H7 (cell line): ENCODE results near the gene ARHGEF38. TPM values are rescaled to one million over a fixed set of nuclear protein-coding genes. Genes with fewer than 3 reads are reported as not detected.

Experiments used
- DNase-seq: peaks from one replicate; pipeline ENCODE4 v3.0.0; 2012
- H3K27me3 ChIP-seq: 2 replicates; pipeline ENCODE4 v1.6.0; 2011; ENCODE audit warnings: mild to moderate bottlenecking, low read length; ENCODE audit not compliant: control insufficient read depth, insufficient read depth
- H3K36me3 ChIP-seq: replicated peaks from 2 replicates; pipeline ENCODE4 v1.5.1; 2011; ENCODE audit warnings: low read length; ENCODE audit not compliant: control insufficient read depth, insufficient read depth
- H3K4me3 ChIP-seq: 2 replicates; pipeline ENCODE4 v1.5.1; 2011; ENCODE audit warnings: low read depth, mild to moderate bottlenecking, control low read depth, low read length, moderate library complexity; ENCODE audit not compliant: insufficient read depth
- total RNA-seq: library from RNA; depleted of rRNA; stranded (reverse); fragments of >200 nt; shearing (Covaris generic); gene quantifications from 2 replicates; pipeline ENCODE4 v1.2.3, GENCODE V29; 2014

ARHGEF38 gene
- total RNA-seq, 1 experiment from 2014 or later, result not detected

DNA sequence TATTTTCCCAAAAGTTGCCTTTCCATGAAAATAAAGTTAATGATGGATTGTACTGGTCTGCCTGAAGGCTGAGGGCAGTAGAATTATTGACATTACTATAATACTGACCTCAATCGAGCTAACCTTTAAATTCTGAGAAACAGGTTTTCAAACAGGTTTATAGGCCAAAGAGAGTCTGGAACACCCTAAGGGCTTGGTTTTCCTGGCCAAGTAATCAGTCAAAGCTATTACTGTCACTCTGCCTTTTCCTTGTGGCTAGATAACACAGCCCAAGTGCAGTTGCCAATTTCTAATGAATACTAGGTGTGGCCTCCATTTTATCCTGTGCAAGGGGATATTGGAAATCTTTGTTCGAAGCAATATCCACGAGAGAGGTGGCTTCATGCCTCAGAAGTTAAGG lies 80.8 kb downstream of the ARHGEF38 start:
- no peak for DNase-seq
- H3K36me3 ChIP-seq, result no peaks in the 10 kb centered on the region
- H3K27me3 ChIP-seq, result no peaks in the 10 kb centered on the region
- H3K4me3 ChIP-seq, result no peak overlapping the region

- H3K36me3 ChIP-seq, result no peaks in the 10 kb centered on the region
- no peaks in the 10 kb centered on the region for H3K27me3 ChIP-seq
- DNase-seq, result no peak
- H3K4me3 ChIP-seq, result no peak overlapping the region
Observed at GRCh38 chr4:105634402-105635080, 82.1 kb downstream of the ARHGEF38 start.

GRCh38 chr4:105637408-105638176 lies 85.2 kb downstream of the ARHGEF38 start:
- no peaks in the 10 kb centered on the region for H3K36me3 ChIP-seq
- no peaks in the 10 kb centered on the region for H3K27me3 ChIP-seq
- DNase-seq, result no peak
- H3K4me3 ChIP-seq, result no peak overlapping the region

- no peak for DNase-seq
- Histone ChIP-seq H3K36me3 (no peaks in the 10 kb centered on the region), H3K4me3 (no peak overlapping the region), H3K27me3 (no peaks in the 10 kb centered on the region)
Observed at GRCh38 chr4:105641845-105642244, 89.4 kb downstream of the ARHGEF38 start.

DNA sequence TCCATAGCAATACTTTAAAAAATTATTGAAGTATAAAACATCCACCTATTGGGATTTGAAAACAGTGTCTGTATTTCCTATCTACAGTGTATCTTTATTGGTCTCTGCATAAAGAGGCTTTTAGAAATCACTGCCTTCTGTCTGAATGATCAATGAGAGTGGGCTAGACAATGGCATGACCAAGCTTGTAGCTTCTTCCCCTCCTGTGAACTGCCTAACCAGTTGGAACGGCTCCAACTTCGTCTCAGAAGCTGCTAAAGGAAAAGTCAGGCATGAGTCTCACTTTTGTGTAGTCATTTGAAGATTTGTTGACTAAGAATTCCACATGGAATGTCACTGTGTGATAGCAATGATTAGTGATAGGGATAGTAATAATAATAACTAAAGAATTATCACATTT lies 91.8 kb downstream of the ARHGEF38 start:
- no peak for DNase-seq
- no peaks in the 10 kb centered on the region for H3K36me3 ChIP-seq
- no peak overlapping the region for H3K4me3 ChIP-seq
- no peaks in the 10 kb centered on the region for H3K27me3 ChIP-seq

- H3K27me3 ChIP-seq, result no peaks in the 10 kb centered on the region
Observed at GRCh38 chr4:105645440-105645839, 93.0 kb downstream of the ARHGEF38 start.

DNA sequence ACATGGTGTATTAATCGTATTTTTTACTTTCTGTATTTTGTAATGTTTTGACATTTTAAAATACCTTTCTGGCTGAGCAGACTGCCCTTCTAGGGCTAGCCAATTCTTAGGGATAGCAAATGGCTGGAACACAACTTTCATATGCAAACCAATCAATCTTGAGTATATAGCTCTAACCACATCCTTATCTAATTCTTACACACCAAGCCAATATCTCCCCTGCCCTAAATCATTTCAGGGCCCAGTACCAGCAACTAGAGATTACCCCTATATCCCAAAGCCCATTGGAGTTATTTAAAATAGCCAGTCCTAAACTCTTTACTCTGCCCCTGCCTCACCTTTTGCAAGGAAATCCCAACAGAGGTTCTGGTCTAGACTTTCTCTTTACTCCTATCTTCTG lies 97.8 kb downstream of the ARHGEF38 start:
- Histone ChIP-seq H3K4me3 (no peak overlapping the region), H3K27me3 (no peaks in the 10 kb centered on the region), H3K36me3 (no peaks in the 10 kb centered on the region)
- no peak for DNase-seq

More at GRCh38 chr4:105645440-105645839, 93.0 kb downstream of the ARHGEF38 start:
- H3K36me3 ChIP-seq, result no peaks in the 10 kb centered on the region
- DNase-seq, result no peak
- no peak overlapping the region for H3K4me3 ChIP-seq

DNA sequence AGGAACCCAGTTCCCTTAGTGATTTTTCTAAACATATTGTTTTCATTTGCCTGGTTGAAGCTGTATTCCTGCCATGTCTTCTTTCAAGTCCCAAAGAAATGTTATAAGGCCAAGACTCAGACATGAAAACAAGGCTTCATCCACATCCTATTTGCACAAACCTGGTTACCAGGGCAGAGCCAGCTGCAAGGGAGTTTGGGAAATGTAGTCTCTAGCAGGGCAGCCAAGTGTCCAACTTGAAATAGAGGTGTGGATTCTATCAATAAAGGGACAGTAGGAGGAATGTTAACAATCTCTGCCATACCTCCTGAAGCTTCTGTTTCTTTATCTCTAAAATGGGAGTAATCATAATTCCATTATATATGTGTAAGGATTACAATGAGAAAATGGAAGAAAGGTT lies 99.5 kb downstream of the ARHGEF38 start:
- no peak for DNase-seq
- H3K4me3 ChIP-seq, result no peak overlapping the region

GRCh38 chr4:105652286-105652888 lies 100.0 kb downstream of the ARHGEF38 start:
- H3K36me3 ChIP-seq, result no peaks in the 10 kb centered on the region
- no peak overlapping the region for H3K4me3 ChIP-seq
- H3K27me3 ChIP-seq, result no peaks in the 10 kb centered on the region
- no peak for DNase-seq

More for the DNA sequence above, 99.5 kb downstream of the ARHGEF38 start:
- no peaks in the 10 kb centered on the region for H3K27me3 ChIP-seq
- no peaks in the 10 kb centered on the region for H3K36me3 ChIP-seq

- Histone ChIP-seq H3K36me3 (no peaks in the 10 kb centered on the region), H3K27me3 (peaks cover 1% of the 10 kb centered on the region; the same call in 1 of the 2 replicates), H3K4me3 (no peak overlapping the region)
- DNase-seq, result no peak
Observed at GRCh38 chr4:105657117-105657765, 104.8 kb downstream of the ARHGEF38 start.

GRCh38 chr4:105659190-105659589 lies 106.8 kb downstream of the ARHGEF38 start:
- H3K27me3 ChIP-seq, result peaks cover 1% of the 10 kb centered on the region; the same call in 1 of the 2 replicates
- H3K36me3 ChIP-seq, result no peaks in the 10 kb centered on the region
- no peak for DNase-seq
- no peak overlapping the region for H3K4me3 ChIP-seq

- no peak for DNase-seq
- no peaks in the 10 kb centered on the region for H3K36me3 ChIP-seq
- H3K27me3 ChIP-seq, result peaks cover 1% of the 10 kb centered on the region; the same call in 1 of the 2 replicates
- no peak overlapping the region for H3K4me3 ChIP-seq
Observed at GRCh38 chr4:105661028-105661427, 108.6 kb downstream of the ARHGEF38 start.

- Histone ChIP-seq H3K27me3 (peaks cover 1% of the 10 kb centered on the region; the same call in 1 of the 2 replicates), H3K4me3 (no peak overlapping the region), H3K36me3 (no peaks in the 10 kb centered on the region)
- DNase-seq, result no peak
Observed at GRCh38 chr4:105662935-105663675, 110.7 kb downstream of the ARHGEF38 start.

- Histone ChIP-seq H3K36me3 (no peaks in the 10 kb centered on the region), H3K27me3 (no peaks in the 10 kb centered on the region), H3K4me3 (no peak overlapping the region)
- no peak for DNase-seq
Observed at GRCh38 chr4:105666693-105667092, 114.3 kb downstream of the ARHGEF38 start.
